Measurements from ENCODE around the gene NBL1.
"Not testable (repeated sequence)": the region's sequence is repeated elsewhere in the genome, so short reads cannot be mapped to it uniquely, and the experiment has no call there.

Gene NBL1

GRCh38 chr1:19622204-19622603, 21.9 kb upstream of the NBL1 start:
- DNase-seq (ENCODE audit: low spot score) = no peak

GRCh38 chr1:19623523-19623922, 20.6 kb upstream of the NBL1 start:
- DNase-seq (ENCODE audit: low spot score) = no peak

GRCh38 chr1:19625291-19625937, 18.7 kb upstream of the NBL1 start:
- no peak for DNase-seq (ENCODE audit: low spot score)

- no peak for DNase-seq (ENCODE audit: low spot score)
Observed at GRCh38 chr1:19628879-19629278, 15.2 kb upstream of the NBL1 start.

- DNase-seq (ENCODE audit: low spot score) = no peak
Observed at GRCh38 chr1:19629357-19629756, 14.8 kb upstream of the NBL1 start.

- DNase-seq (ENCODE audit: low spot score) = not testable (repeated sequence)
Observed at GRCh38 chr1:19630192-19630591, 13.9 kb upstream of the NBL1 start.

GRCh38 chr1:19630720-19631395, 13.3 kb upstream of the NBL1 start:
- no peak for DNase-seq (ENCODE audit: low spot score)

GRCh38 chr1:19632211-19632610, 11.9 kb upstream of the NBL1 start:
- DNase-seq (ENCODE audit: low spot score) = no peak

- no peak for DNase-seq (ENCODE audit: low spot score)
Observed at GRCh38 chr1:19633106-19633505, 11.0 kb upstream of the NBL1 start.

- DNase-seq (ENCODE audit: low spot score) = not testable (repeated sequence)
Observed at GRCh38 chr1:19635064-19635463, 9.0 kb upstream of the NBL1 start.

- DNase-seq (ENCODE audit: low spot score) = no peak
Observed at GRCh38 chr1:19635646-19636045, 8.5 kb upstream of the NBL1 start.

- DNase-seq (ENCODE audit: low spot score) = no peak
Observed at GRCh38 chr1:19636065-19636464, 8.0 kb upstream of the NBL1 start.

GRCh38 chr1:19636749-19637148, 7.4 kb upstream of the NBL1 start:
- not testable (repeated sequence) for DNase-seq (ENCODE audit: low spot score)

- no peak for DNase-seq (ENCODE audit: low spot score)
Observed at GRCh38 chr1:19637606-19638005, 6.5 kb upstream of the NBL1 start.

- not testable (repeated sequence) for DNase-seq (ENCODE audit: low spot score)
Observed at GRCh38 chr1:19639228-19639627, 4.9 kb upstream of the NBL1 start.

- no peak for DNase-seq (ENCODE audit: low spot score)
Observed at GRCh38 chr1:19639999-19640362, 4.1 kb upstream of the NBL1 start.

- no peak for DNase-seq (ENCODE audit: low spot score)
Observed at GRCh38 chr1:19640363-19641316, 3.5 kb upstream of the NBL1 start.

GRCh38 chr1:19643121-19643520, 990 bp upstream of the NBL1 start:
- no peak for DNase-seq (ENCODE audit: low spot score)

- DNase-seq (ENCODE audit: low spot score) = no peak
Observed at GRCh38 chr1:19644395-19644680, 227 bp downstream of the NBL1 start.

- no peak for DNase-seq (ENCODE audit: low spot score)
Observed at GRCh38 chr1:19644681-19645410, 735 bp downstream of the NBL1 start.

GRCh38 chr1:19645411-19646251, 1.5 kb downstream of the NBL1 start:
- no peak for DNase-seq (ENCODE audit: low spot score)
